Naive thymus-derived CD4-positive, alpha-beta T cell (primary cell): ENCODE measurements around the gene GRM7. TPM values are rescaled to one million over a fixed set of nuclear protein-coding genes. Genes with fewer than 3 reads are reported as not detected.

Experiments used
- ATAC-seq: fragments of 150-1000 bp; cut with Tn5 transposase; 2 replicates; pipeline ENCODE4 v1.10.0; 2021; ENCODE audit warnings: mild to moderate bottlenecking, moderate library complexity
- CTCF ChIA-PET: fragments of 350-600 bp; sonication (Branson Sonifier 250); formaldehyde crosslinking; loops from one replicate; lab custom pipeline; 2021; ENCODE audit warnings: antibody characterized with exemption; lab: Charles Lee
- POLR2A ChIA-PET: fragments of 350-600 bp; sonication (Branson Sonifier 250); formaldehyde crosslinking; loops from one replicate; lab custom pipeline; 2021; ENCODE audit warnings: antibody characterized with exemption, inconsistent platforms; lab: Charles Lee
- DNase-seq, 9 donors: peaks; one replicate each; pipeline versions ENCODE4 v3.0.0 to v3.0.0-alpha.2; 2020 to 2022; ENCODE audit warnings: mixed read lengths in 1 of 9
- H3K27ac ChIP-seq: one replicate; pipeline ENCODE4 v1.7.0; 2013; ENCODE audit warnings: mild to moderate bottlenecking, low read depth, low read length, moderate library complexity
- H3K27me3 ChIP-seq, 2 donors: one replicate each; pipeline ENCODE4 v1.7.0; 2013; ENCODE audit warnings: low read length in 2 of 2, mild to moderate bottlenecking in 2 of 2, moderate library complexity in 2 of 2; ENCODE audit not compliant: control insufficient read depth in 2 of 2, insufficient read depth in 2 of 2
- H3K36me3 ChIP-seq, 3 experiments: 1 replicate in 2 of 3; 2 replicates in 1 of 3; pipeline ENCODE4 v1.7.0; 2013; ENCODE audit warnings: low read length in 3 of 3, mild to moderate bottlenecking in 3 of 3, moderate library complexity in 1 of 3; ENCODE audit not compliant: insufficient read depth in 3 of 3, control insufficient read depth in 2 of 3
- H3K4me1 ChIP-seq, 2 donors: one replicate each; pipeline ENCODE4 v1.7.0; 2013; ENCODE audit warnings: low read length in 2 of 2, mild to moderate bottlenecking in 2 of 2, moderate library complexity in 1 of 2; ENCODE audit not compliant: control insufficient read depth in 2 of 2, insufficient read depth in 2 of 2
- H3K4me3 ChIP-seq: 2 replicates; pipeline ENCODE4 v1.7.0; 2013; ENCODE audit warnings: mild to moderate bottlenecking, low read length
- H3K9me3 ChIP-seq, 3 experiments: 1 replicate in 2 of 3; 2 replicates in 1 of 3; pipeline ENCODE4 v1.7.0; 2013; ENCODE audit warnings: low read length in 3 of 3; ENCODE audit not compliant: control insufficient read depth in 2 of 3
- H3K27ac Mint-ChIP-seq, 9 donors: one replicate each; pipeline ENCODE4 v1.8.0; 2020 to 2022; ENCODE audit warnings: mixed read lengths in 9 of 9, mild to moderate bottlenecking in 8 of 9, moderate library complexity in 5 of 9, inconsistent platforms in 2 of 9
- H3K27me3 Mint-ChIP-seq, 5 donors: one replicate each; pipeline ENCODE4 v1.8.0; 2021 to 2022; ENCODE audit warnings: mixed read lengths in 5 of 5, mild to moderate bottlenecking in 1 of 5
- H3K36me3 Mint-ChIP-seq, 5 donors: one replicate each; pipeline ENCODE4 v1.8.0; 2020 to 2022; ENCODE audit warnings: mixed read lengths in 5 of 5, mild to moderate bottlenecking in 3 of 5, inconsistent platforms in 1 of 5
- H3K4me1 Mint-ChIP-seq, 7 donors: one replicate each; pipeline ENCODE4 v1.8.0; 2020 to 2022; ENCODE audit warnings: mixed read lengths in 7 of 7, mild to moderate bottlenecking in 3 of 7, inconsistent platforms in 1 of 7
- H3K4me3 Mint-ChIP-seq, 10 donors: one replicate each; pipeline ENCODE4 v1.8.0; 2020 to 2022; ENCODE audit warnings: mild to moderate bottlenecking in 10 of 10, mixed read lengths in 10 of 10, moderate library complexity in 6 of 10, inconsistent platforms in 2 of 10
- H3K9me3 Mint-ChIP-seq, 11 donors: one replicate each; pipeline ENCODE4 v1.8.0; 2020 to 2022; ENCODE audit warnings: mixed read lengths in 11 of 11, mild to moderate bottlenecking in 4 of 11, inconsistent platforms in 1 of 11, moderate library complexity in 1 of 11
- intact Hi-C, 2 donors: fragments of 100-400 bp; cut with micrococcal nuclease; formaldehyde crosslinking; loops; one replicate each; pipeline ENCODE4 v1.15.1; 2023
- polyA plus RNA-seq, 2 donors: library from polyadenylated mRNA; unstranded; fragments of 300-500 nt; fragmentation: Illumina TruSeq; gene quantifications; one replicate each; pipeline ENCODE4 v1.2.3, GENCODE V29; 2021
- total RNA-seq, 6 experiments: library from RNA in 5 of 6; stranded (reverse) in 5 of 6; gene quantifications; 1 replicate in 5 of 6; 2 replicates in 1 of 6; pipeline ENCODE4 v1.2.3 and lab custom pipeline; 2021 to 2026

Gene GRM7
- total and polyA plus RNA-seq, 7 experiments from 2014 or later = not detected

- peak overlapping the region; percentile 7 for H3K4me3 ChIP-seq
- no peaks in the 10 kb centered on the region for H3K36me3 Mint-ChIP-seq
- POLR2A ChIA-PET = no interaction called here
These were observed 345.0 kb downstream of the GRM7 start for GRCh38 chr3:7205962-7206361.

GRCh38 chr3:7207125-7207524, 346.2 kb downstream of the GRM7 start:
- Mint-ChIP-seq H3K4me1 (peaks cover 0 to 5% (median 0%) of the 10 kb centered on the region in 7 donors), H3K27me3 (no peaks in the 10 kb centered on the region), H3K36me3 (no peaks in the 10 kb centered on the region), H3K27ac (no peak overlapping the region), H3K4me3 (no peak overlapping the region), H3K9me3 (peaks cover 0 to 7% (median 0%) of the 10 kb centered on the region in 11 donors)
- Histone ChIP-seq H3K36me3 (no peaks in the 10 kb centered on the region), H3K4me1 (no peaks in the 10 kb centered on the region), H3K27me3 (no peaks in the 10 kb centered on the region), H3K9me3 (no peaks in the 10 kb centered on the region), H3K27ac (no peak overlapping the region), H3K4me3 (no peak overlapping the region)
- intact Hi-C loops = no loop called here
- no peak for ATAC-seq
- CTCF ChIA-PET = no interaction called here
- no peak for DNase-seq
- POLR2A ChIA-PET = no interaction called here

More at GRCh38 chr3:7205962-7206361, 345.0 kb downstream of the GRM7 start:
- Mint-ChIP-seq H3K4me3 (peak overlapping the region in 5 of 10 donors; percentile 15 to 72 (median 69)), H3K4me1 (peaks cover 0 to 5% (median 0%) of the 10 kb centered on the region in 7 donors), H3K27ac (peak overlapping the region in 2 of 9 donors; percentile 43 to 54), H3K27me3 (no peaks in the 10 kb centered on the region), H3K9me3 (peaks cover 0 to 7% (median 0%) of the 10 kb centered on the region in 11 donors)
- DNase-seq = no peak
- H3K27ac ChIP-seq = no peak overlapping the region
- H3K36me3 ChIP-seq = no peaks in the 10 kb centered on the region
- CTCF ChIA-PET = no interaction called here
- no peak for ATAC-seq
- H3K9me3 ChIP-seq = no peaks in the 10 kb centered on the region
- H3K27me3 ChIP-seq = no peaks in the 10 kb centered on the region
- H3K4me1 ChIP-seq = no peaks in the 10 kb centered on the region
- intact Hi-C loops = no loop called here

GRCh38 chr3:7207928-7208327, 347.0 kb downstream of the GRM7 start:
- Histone ChIP-seq H3K9me3 (no peaks in the 10 kb centered on the region), H3K27ac (no peak overlapping the region), H3K4me1 (no peaks in the 10 kb centered on the region), H3K4me3 (no peak overlapping the region), H3K36me3 (no peaks in the 10 kb centered on the region), H3K27me3 (no peaks in the 10 kb centered on the region)
- DNase-seq (no peak), ATAC-seq (no peak)
- H3K4me1 Mint-ChIP-seq = peaks cover 0 to 5% (median 0%) of the 10 kb centered on the region in 7 donors
- no peaks in the 10 kb centered on the region for H3K36me3 Mint-ChIP-seq
- ChIA-PET CTCF (no interaction called here), POLR2A (no interaction called here)
- no peaks in the 10 kb centered on the region for H3K27me3 Mint-ChIP-seq
- peaks cover 0 to 7% (median 0%) of the 10 kb centered on the region in 11 donors for H3K9me3 Mint-ChIP-seq
- H3K4me3 Mint-ChIP-seq = no peak overlapping the region
- no peak overlapping the region for H3K27ac Mint-ChIP-seq
- intact Hi-C loops = no loop called here

- POLR2A ChIA-PET = no interaction called here
- Mint-ChIP-seq H3K4me3 (no peak overlapping the region), H3K4me1 (peaks cover 0 to 5% (median 0%) of the 10 kb centered on the region in 7 donors)
These were observed 348.2 kb downstream of the GRM7 start for GRCh38 chr3:7209098-7209497.

GRCh38 chr3:7211740-7212139, 350.8 kb downstream of the GRM7 start:
- H3K9me3 Mint-ChIP-seq = peaks cover 0 to 3% (median 0%) of the 10 kb centered on the region in 11 donors
- H3K9me3 ChIP-seq = no peaks in the 10 kb centered on the region
- no peaks in the 10 kb centered on the region for H3K36me3 Mint-ChIP-seq
- no peak overlapping the region for H3K27ac ChIP-seq
- intact Hi-C loops = no loop called here
- ChIA-PET CTCF (no interaction called here), POLR2A (no interaction called here)
- DNase-seq = no peak
- no peaks in the 10 kb centered on the region for H3K4me1 Mint-ChIP-seq
- H3K27me3 ChIP-seq = no peaks in the 10 kb centered on the region
- no peak for ATAC-seq
- H3K4me1 ChIP-seq = no peaks in the 10 kb centered on the region
- no peak overlapping the region for H3K27ac Mint-ChIP-seq
- no peaks in the 10 kb centered on the region for H3K36me3 ChIP-seq
- H3K4me3 ChIP-seq = no peak overlapping the region
- H3K4me3 Mint-ChIP-seq = no peak overlapping the region
- H3K27me3 Mint-ChIP-seq = no peaks in the 10 kb centered on the region

More at GRCh38 chr3:7209098-7209497, 348.2 kb downstream of the GRM7 start:
- no peak overlapping the region for H3K4me3 ChIP-seq
- no peaks in the 10 kb centered on the region for H3K36me3 ChIP-seq
- H3K9me3 ChIP-seq = no peaks in the 10 kb centered on the region
- no peak overlapping the region for H3K27ac Mint-ChIP-seq
- CTCF ChIA-PET = no interaction called here
- H3K9me3 Mint-ChIP-seq = peaks cover 0 to 7% (median 0%) of the 10 kb centered on the region in 11 donors
- no peaks in the 10 kb centered on the region for H3K36me3 Mint-ChIP-seq
- no peak overlapping the region for H3K27ac ChIP-seq
- intact Hi-C loops = no loop called here
- no peak for DNase-seq
- no peaks in the 10 kb centered on the region for H3K4me1 ChIP-seq
- no peak for ATAC-seq
- no peaks in the 10 kb centered on the region for H3K27me3 ChIP-seq
- H3K27me3 Mint-ChIP-seq = no peaks in the 10 kb centered on the region

GRCh38 chr3:7215706-7216105, 354.8 kb downstream of the GRM7 start:
- Histone ChIP-seq H3K36me3 (no peaks in the 10 kb centered on the region), H3K4me1 (no peaks in the 10 kb centered on the region), H3K9me3 (no peaks in the 10 kb centered on the region), H3K27me3 (no peaks in the 10 kb centered on the region), H3K27ac (no peak overlapping the region), H3K4me3 (no peak overlapping the region)
- no peaks in the 10 kb centered on the region for H3K4me1 Mint-ChIP-seq
- no peak overlapping the region for H3K27ac Mint-ChIP-seq
- H3K27me3 Mint-ChIP-seq = peaks cover 0 to 3% (median 0%) of the 10 kb centered on the region in 5 donors
- H3K9me3 Mint-ChIP-seq = peaks cover 0 to 2% (median 0%) of the 10 kb centered on the region in 11 donors
- no peaks in the 10 kb centered on the region for H3K36me3 Mint-ChIP-seq
- no peak overlapping the region for H3K4me3 Mint-ChIP-seq
- DNase-seq (no peak), ATAC-seq (no peak)
- CTCF ChIA-PET = no interaction called here
- intact Hi-C loops = no loop called here
- POLR2A ChIA-PET = no interaction called here

GRCh38 chr3:7226393-7226792, 365.5 kb downstream of the GRM7 start:
- CTCF ChIA-PET = no interaction called here
- no peaks in the 10 kb centered on the region for H3K4me1 Mint-ChIP-seq

More at GRCh38 chr3:7226393-7226792, 365.5 kb downstream of the GRM7 start:
- H3K4me3 Mint-ChIP-seq = no peak overlapping the region
- intact Hi-C loops = no loop called here
- Histone ChIP-seq H3K27me3 (no peaks in the 10 kb centered on the region), H3K9me3 (no peaks in the 10 kb centered on the region), H3K4me1 (no peaks in the 10 kb centered on the region), H3K36me3 (no peaks in the 10 kb centered on the region), H3K27ac (no peak overlapping the region), H3K4me3 (no peak overlapping the region)
- no peaks in the 10 kb centered on the region for H3K36me3 Mint-ChIP-seq
- DNase-seq (no peak), ATAC-seq (no peak)
- peaks cover 0 to 9% (median 2%) of the 10 kb centered on the region in 11 donors for H3K9me3 Mint-ChIP-seq
- POLR2A ChIA-PET = no interaction called here
- no peak overlapping the region for H3K27ac Mint-ChIP-seq
- H3K27me3 Mint-ChIP-seq = peaks cover 0 to 9% (median 0%) of the 10 kb centered on the region in 5 donors
